Thymus (tissue), 11 donors: ENCODE data around the gene PROSER1. TPM values are rescaled to one million over a fixed set of nuclear protein-coding genes. Genes with fewer than 3 reads are reported as not detected.
A peak's percentile ranks its signal among the peaks of the same experiment; 100 is the strongest.

Experiments used
- DNase-seq, 9 donors: peaks; one replicate each; pipeline ENCODE4 v3.0.0-alpha.2; 2013; ENCODE audit warnings: low spot score in 9 of 9, low read depth in 6 of 9, missing footprints in 1 of 9
- H3K27ac ChIP-seq, 2 donors: one replicate each; pipeline ENCODE4 v1.5.1; 2013; ENCODE audit warnings: control low read depth in 1 of 2, low read depth in 1 of 2, low read length in 1 of 2, mild to moderate bottlenecking in 1 of 2, moderate library complexity in 1 of 2
- H3K27me3 ChIP-seq, 2 donors: one replicate each; pipeline ENCODE4 v1.5.1; 2013; ENCODE audit warnings: low read length in 1 of 2; ENCODE audit not compliant: control insufficient read depth in 2 of 2, insufficient read depth in 1 of 2
- H3K36me3 ChIP-seq, 2 donors: one replicate each; pipeline ENCODE4 v1.5.1; 2013; ENCODE audit warnings: low read length in 1 of 2, mild to moderate bottlenecking in 1 of 2, moderate library complexity in 1 of 2; ENCODE audit not compliant: control insufficient read depth in 2 of 2, insufficient read depth in 2 of 2
- H3K4me1 ChIP-seq, 2 donors: one replicate each; pipeline ENCODE4 v1.5.1; 2013; ENCODE audit warnings: low read length in 2 of 2; ENCODE audit not compliant: control insufficient read depth in 2 of 2, insufficient read depth in 2 of 2
- H3K4me3 ChIP-seq, 2 donors: one replicate each; pipeline ENCODE4 v1.5.1; 2013; ENCODE audit warnings: low read length in 2 of 2, control low read depth in 1 of 2, mild to moderate bottlenecking in 1 of 2
- H3K9me3 ChIP-seq, 2 donors: one replicate each; pipeline ENCODE4 v1.5.1; 2013; ENCODE audit warnings: low read length in 1 of 2, mild to moderate bottlenecking in 1 of 2; ENCODE audit not compliant: control insufficient read depth in 2 of 2, insufficient read depth in 1 of 2
- WGBS: extraction: QIAGEN DNeasy Blood & Tissue Kit; methylation state at CpG from one replicate; pipeline ENCODE4 v1.1.7; 2013; 5-methylcytosine and 5-hydroxymethylcytosine counted together
- polyA plus RNA-seq: library from polyadenylated mRNA; stranded (reverse); fragments of 200-250 nt; gene quantifications from one replicate; pipeline ENCODE4 v1.2.3, GENCODE V29; 2013
- total RNA-seq: library from RNA; stranded (reverse); fragments of 120-200 nt; gene quantifications from one replicate; pipeline ENCODE4 v1.2.4, GENCODE V29; 2013
- donor health status: healthy.

The PROSER1 gene
- total and polyA plus RNA-seq, 2 donors, result 9.8 to 29.8 TPM

- Histone ChIP-seq H3K36me3 (no peaks in the 10 kb centered on the region), H3K27ac (peak overlapping the region; percentile 89 to 94), H3K4me3 (peak overlapping the region; percentile 93 to 98), H3K27me3 (no peaks in the 10 kb centered on the region), H3K9me3 (no peaks in the 10 kb centered on the region), H3K4me1 (peaks cover 5 to 7% of the 10 kb centered on the region in 2 donors)
- under 1% methylated on average over 39 of the region's 39 CpGs for WGBS
- peak in 1 of 9 donors; percentile 41 for DNase-seq
These were observed 444 bp downstream of the PROSER1 start for GRCh38 chr13:39037410-39037879.

DNA sequence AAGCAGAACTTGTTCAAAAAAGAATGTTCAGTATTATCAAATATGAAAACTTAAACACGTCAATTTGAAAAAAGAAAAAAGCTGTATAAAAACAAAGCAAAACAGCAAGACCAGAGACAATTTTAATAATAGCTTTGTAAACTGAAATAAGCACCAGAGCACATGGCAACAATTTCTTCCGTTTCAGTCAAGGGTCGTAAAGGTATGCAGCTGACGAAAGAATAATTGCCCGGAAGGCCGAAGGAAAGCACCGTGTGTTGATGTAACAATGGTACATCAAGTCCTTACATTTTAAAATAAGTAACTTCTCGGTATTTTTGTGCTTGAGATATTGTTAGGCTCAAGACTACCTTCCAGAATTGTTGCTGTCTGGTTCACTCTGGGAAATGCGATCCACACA, 1.7 kb downstream of the PROSER1 start:
- no peak overlapping the region for H3K27ac ChIP-seq
- DNase-seq, result peak in 2 of 9 donors; percentile 31 to 48

GRCh38 chr13:39035799-39036198, 2.1 kb downstream of the PROSER1 start:
- peak overlapping the region; percentile 93 to 98 for H3K4me3 ChIP-seq
- no peaks in the 10 kb centered on the region for H3K27me3 ChIP-seq
- H3K36me3 ChIP-seq, result peaks cover 0 to 4% of the 10 kb centered on the region in 2 donors
- no peaks in the 10 kb centered on the region for H3K9me3 ChIP-seq
- 40% methylated on average over 2 of the region's 2 CpGs for WGBS
- peaks cover 5 to 7% of the 10 kb centered on the region in 2 donors for H3K4me1 ChIP-seq
- DNase-seq, result no peak
- no peak overlapping the region for H3K27ac ChIP-seq

More for the DNA sequence above, 1.7 kb downstream of the PROSER1 start:
- H3K36me3 ChIP-seq, result peaks cover 0 to under 1% of the 10 kb centered on the region in 2 donors
- WGBS, result 1% methylated on average over 9 of the region's 9 CpGs
- no peaks in the 10 kb centered on the region for H3K9me3 ChIP-seq
- H3K4me3 ChIP-seq, result peak overlapping the region; percentile 93 to 98
- peaks cover 5 to 7% of the 10 kb centered on the region in 2 donors for H3K4me1 ChIP-seq
- H3K27me3 ChIP-seq, result no peaks in the 10 kb centered on the region

DNA sequence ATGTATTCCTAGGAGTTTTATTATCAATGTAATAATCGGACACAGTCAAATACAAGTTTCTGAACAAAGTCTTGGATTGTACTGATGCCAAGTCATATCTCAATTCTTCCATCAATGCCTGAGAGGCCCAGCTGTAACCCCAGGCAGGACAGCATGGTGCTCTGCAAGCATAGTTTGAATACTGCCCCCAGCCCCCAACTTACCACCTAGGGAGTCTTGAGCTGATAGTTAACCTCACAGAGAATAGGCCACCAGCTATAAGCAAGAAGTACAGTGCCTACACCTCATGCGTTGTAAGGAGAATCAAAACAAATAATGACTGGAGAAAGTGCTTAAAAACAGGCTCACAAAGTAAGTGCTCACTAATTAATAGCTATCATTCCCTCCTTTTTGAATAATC, 2.7 kb downstream of the PROSER1 start:
- no peak for DNase-seq
- H3K27me3 ChIP-seq, result no peaks in the 10 kb centered on the region
- H3K4me1 ChIP-seq, result peaks cover 5 to 7% of the 10 kb centered on the region in 2 donors
- no peaks in the 10 kb centered on the region for H3K9me3 ChIP-seq
- 91% methylated on average over 2 of the region's 2 CpGs for WGBS
- peak overlapping the region in 1 of 2 donors; percentile 93 for H3K4me3 ChIP-seq
- no peak overlapping the region for H3K27ac ChIP-seq
- peaks cover 0 to 6% of the 10 kb centered on the region in 2 donors for H3K36me3 ChIP-seq

GRCh38 chr13:39034085-39034484, 3.8 kb downstream of the PROSER1 start:
- H3K4me3 ChIP-seq, result no peak overlapping the region
- H3K27me3 ChIP-seq, result no peaks in the 10 kb centered on the region
- peaks cover 0 to 6% of the 10 kb centered on the region in 2 donors for H3K36me3 ChIP-seq
- peaks cover 4 to 7% of the 10 kb centered on the region in 2 donors for H3K4me1 ChIP-seq
- no peak for DNase-seq
- no peak overlapping the region for H3K27ac ChIP-seq
- 98% methylated on average over 1 of the region's 1 CpG for WGBS
- no peaks in the 10 kb centered on the region for H3K9me3 ChIP-seq

- Histone ChIP-seq H3K4me3 (no peak overlapping the region), H3K36me3 (peaks cover 0 to 19% of the 10 kb centered on the region in 2 donors), H3K9me3 (no peaks in the 10 kb centered on the region), H3K27me3 (no peaks in the 10 kb centered on the region), H3K4me1 (peaks cover 3 to 7% of the 10 kb centered on the region in 2 donors), H3K27ac (no peak overlapping the region)
- DNase-seq, result no peak
- WGBS, result 96% methylated on average over 1 of the region's 1 CpG
These were observed 5.7 kb downstream of the PROSER1 start for GRCh38 chr13:39032150-39032549.

DNA sequence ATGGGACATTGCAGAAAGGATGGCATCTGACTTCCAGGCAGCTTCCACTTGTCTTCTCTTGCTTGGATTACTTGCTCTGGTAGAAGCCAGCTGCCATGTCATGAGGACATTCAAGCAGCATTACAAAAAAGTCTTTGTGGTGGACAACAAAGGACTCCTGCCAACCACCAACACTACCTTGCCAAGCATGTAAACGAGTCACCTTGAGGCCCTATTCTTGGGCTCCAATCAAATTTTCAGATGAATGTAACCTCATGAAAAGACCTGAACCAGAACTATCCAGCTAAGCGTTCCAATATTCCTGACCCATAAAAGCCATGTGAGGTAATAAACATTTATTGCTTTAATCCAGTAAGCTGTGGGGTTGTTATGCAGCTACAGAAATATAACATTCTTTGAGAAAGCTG, 12.5 kb downstream of the PROSER1 start:
- no peaks in the 10 kb centered on the region for H3K4me1 ChIP-seq
- H3K27me3 ChIP-seq, result no peaks in the 10 kb centered on the region
- no peak overlapping the region for H3K4me3 ChIP-seq
- no peaks in the 10 kb centered on the region for H3K9me3 ChIP-seq
- DNase-seq, result no peak
- H3K27ac ChIP-seq, result no peak overlapping the region
- peaks cover 18 to 61% of the 10 kb centered on the region in 2 donors for H3K36me3 ChIP-seq
- WGBS, result 97% methylated on average over 2 of the region's 2 CpGs

GRCh38 chr13:39023761-39024160, 14.1 kb downstream of the PROSER1 start:
- H3K36me3 ChIP-seq, result peaks cover 18 to 61% of the 10 kb centered on the region in 2 donors
- no peak overlapping the region for H3K4me3 ChIP-seq
- no peaks in the 10 kb centered on the region for H3K9me3 ChIP-seq
- no peaks in the 10 kb centered on the region for H3K4me1 ChIP-seq
- H3K27me3 ChIP-seq, result no peaks in the 10 kb centered on the region
- no peak overlapping the region for H3K27ac ChIP-seq
- no peak for DNase-seq

DNA sequence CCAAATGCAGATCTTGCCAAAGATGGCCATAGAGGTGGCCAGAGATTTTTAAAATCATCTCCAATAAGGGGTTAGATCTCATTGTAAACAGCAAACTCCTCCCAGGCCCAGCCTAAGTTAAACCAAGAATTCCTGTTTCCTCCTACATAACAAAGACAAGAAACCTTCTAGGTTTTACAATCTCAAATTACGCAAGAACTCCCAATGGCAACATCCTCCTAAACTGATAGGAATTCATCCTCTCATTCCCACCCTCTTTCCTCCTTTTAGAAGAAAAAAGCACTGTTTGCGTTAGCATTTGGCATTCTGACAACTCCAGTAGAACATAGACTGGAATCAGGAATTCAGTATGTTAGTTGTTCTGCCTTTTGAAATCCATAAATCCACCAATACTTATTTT, 14.6 kb downstream of the PROSER1 start:
- no peaks in the 10 kb centered on the region for H3K4me1 ChIP-seq
- H3K36me3 ChIP-seq, result peaks cover 18 to 58% of the 10 kb centered on the region in 2 donors
- no peaks in the 10 kb centered on the region for H3K9me3 ChIP-seq
- H3K4me3 ChIP-seq, result no peak overlapping the region
- WGBS, result 98% methylated on average over 2 of the region's 2 CpGs
- no peak for DNase-seq
- H3K27me3 ChIP-seq, result no peaks in the 10 kb centered on the region
- no peak overlapping the region for H3K27ac ChIP-seq
